HG03175 (cell line): ENCODE results near the gene MKNK1.

Experiments
- ATAC-seq: cut with Tn5 transposase; IDR thresholded peaks from one replicate; pipeline ENCODE4 v1.9.1; 2021; ENCODE audit warnings: mild to moderate bottlenecking, moderate library complexity; ENCODE audit not compliant: unreplicated experiment

Gene MKNK1

DNA sequence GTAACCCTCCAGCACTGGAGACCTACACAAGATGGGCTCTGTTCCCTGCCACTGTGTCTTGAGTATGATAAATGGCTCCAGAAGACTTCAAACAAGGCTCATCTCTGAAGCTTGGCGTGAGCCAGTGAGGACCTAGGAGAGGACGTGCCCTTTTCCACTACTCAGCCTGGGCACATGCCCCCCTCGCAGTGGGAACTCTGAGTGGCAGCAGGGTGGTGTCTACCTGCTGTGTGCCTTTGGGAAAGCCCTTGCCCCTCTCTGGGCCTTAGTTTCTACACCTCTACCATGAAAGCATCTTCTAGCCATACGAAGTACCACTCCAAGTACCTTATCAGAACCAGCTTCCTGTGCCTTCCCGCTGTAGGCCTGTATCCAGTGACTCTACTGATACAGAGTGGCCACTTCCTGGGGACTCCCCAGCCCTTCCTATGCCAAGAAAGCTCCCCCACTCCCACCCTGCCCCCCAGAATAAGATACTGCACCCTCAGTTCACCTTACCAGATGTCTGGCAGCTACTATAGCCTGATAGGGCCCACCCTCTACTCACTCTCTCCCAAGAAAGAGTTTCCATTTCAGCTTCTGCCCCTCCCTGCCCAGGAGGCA is 15.7 kb upstream of the MKNK1 start:
- ATAC-seq = no peak

DNA sequence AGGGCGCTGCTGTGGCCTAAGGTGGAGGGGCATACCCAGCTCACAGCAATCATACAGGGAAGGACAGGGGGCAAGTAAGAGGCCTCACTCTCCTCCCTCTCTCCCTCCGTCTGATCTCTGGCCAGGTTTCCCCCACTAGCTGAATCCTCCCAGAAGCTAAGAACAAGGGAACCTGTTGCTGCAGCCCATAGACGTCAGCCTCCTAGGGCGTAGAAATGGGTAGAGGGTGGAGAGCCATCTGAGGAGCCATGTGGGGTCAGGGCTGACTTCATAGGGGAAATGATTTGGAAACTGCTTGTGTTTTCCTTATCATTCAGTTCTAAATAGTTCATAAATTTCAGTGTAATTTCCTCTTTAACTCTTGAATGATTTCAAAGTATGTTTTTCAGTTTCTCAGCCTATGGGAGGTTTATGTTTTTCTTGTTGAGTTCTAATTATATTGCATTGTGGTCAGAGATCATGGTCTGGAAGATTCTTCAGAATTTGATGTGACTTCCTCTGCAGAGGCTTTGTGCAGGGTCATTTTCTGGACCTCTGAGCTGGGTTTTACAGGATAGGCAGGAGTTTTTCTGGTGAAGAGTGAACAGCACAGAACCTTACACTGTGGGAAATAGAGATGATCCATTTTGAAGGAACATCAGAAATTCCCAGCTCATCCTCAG is 14.8 kb upstream of the MKNK1 start:
- no peak for ATAC-seq

DNA sequence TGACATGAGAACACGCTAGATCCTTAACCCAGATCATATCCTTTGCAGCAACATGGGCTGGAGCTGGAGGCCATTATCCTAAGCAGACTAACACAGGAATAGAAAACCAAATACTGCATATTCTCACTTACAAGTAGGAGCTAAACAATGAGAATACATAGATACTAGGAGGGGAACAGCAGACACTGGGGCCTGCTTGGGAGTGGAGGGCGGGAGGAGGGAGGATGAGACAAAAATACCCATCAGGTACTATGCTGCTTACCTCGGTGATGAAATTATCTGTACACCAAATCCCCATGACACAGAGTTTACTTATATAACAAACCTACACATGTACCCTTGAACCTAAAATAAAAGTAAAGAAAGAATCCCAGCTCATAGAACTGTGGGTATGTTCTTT is 13.8 kb upstream of the MKNK1 start:
- no peak for ATAC-seq

DNA sequence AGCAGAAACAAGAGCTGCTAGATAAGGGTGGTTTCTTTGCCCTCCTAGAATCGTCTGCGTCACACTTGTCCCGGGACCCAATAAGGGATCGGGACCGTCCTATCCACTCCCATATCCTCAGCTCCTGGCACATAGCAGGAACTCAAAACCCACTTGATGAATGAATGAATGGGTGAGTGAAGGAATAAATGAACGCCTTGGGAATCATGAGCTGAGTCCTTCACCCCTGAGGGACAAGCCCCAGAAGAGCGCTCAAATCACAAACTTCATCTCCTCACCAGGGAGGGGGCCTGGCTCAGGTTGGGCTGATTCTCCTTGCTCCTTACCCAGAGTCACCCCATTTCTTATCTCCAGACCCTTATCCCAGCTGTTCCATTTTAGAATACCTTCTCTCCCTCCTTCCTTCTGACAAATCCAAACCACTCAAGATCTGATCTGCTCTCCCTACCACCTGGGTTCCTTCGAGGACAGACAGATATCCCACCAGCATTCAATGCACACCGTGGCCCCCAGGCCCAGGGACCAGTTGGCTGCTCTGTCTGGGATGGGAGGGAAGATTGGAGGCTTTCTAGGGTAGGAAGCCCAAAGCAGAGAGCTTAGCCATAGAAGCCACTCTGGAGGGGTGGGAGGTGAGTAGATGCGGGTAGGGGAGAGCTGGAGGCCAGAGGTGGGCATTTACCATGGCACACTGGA is 13.2 kb upstream of the MKNK1 start:
- no peak for ATAC-seq

DNA sequence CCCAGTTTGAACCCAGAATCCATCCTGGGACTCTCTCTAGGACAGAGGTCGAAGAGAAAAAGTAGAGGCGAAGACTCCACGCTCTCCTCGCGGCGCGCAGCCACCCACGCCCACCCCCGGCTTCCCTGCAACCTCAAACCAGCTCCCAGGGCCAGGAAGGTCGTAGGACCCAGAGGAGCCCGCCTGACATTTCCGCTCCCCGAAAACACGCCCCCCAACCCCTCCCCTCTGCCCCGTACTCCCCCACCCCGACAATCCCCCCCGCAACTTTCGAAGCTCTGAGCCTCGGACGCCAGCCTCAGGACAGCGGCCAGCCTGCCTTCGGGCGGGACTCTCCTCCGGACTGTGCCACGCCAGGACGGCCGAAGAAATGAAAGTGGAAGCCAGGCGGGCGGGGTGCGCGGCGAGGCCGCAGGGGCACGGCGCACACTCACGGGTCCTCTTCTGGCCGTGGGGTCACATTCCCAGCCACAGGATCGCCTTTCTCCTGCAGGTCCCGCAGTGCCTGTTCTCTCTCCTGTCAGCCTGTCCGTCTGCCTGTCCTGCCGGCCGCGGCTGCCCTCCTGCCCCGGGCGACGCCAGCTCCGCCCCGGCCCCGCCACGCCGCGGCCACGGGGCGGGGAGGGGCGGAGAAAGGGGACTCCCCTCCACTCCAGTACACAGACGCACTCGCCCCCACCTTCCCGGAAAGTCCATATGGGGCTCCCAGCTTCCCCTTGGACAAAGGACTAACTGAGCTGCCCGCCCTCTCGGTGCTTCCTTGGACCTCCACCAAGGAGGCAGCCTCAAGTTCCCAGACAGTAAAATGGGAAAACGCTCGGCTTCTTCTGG is 12.4 kb upstream of the MKNK1 start, which contains the start of gene MOB3C:
TSS of gene MOB3C (minus strand) at position 535 of the 831 bp plus-strand sequence. CDS start 3,490 bp downstream, outside the sequence.
- ATAC-seq = peak; percentile 64

- no peak for ATAC-seq
These were observed 11.7 kb upstream of the MKNK1 start for GRCh38 chr1:46615735-46616134.

- ATAC-seq = no peak
These were observed 11.0 kb upstream of the MKNK1 start for GRCh38 chr1:46615088-46615487.

GRCh38 chr1:46614604-46614984 is 10.5 kb upstream of the MKNK1 start:
- no peak for ATAC-seq

- ATAC-seq = no peak
These were observed 9.9 kb upstream of the MKNK1 start for GRCh38 chr1:46613661-46614603.

DNA sequence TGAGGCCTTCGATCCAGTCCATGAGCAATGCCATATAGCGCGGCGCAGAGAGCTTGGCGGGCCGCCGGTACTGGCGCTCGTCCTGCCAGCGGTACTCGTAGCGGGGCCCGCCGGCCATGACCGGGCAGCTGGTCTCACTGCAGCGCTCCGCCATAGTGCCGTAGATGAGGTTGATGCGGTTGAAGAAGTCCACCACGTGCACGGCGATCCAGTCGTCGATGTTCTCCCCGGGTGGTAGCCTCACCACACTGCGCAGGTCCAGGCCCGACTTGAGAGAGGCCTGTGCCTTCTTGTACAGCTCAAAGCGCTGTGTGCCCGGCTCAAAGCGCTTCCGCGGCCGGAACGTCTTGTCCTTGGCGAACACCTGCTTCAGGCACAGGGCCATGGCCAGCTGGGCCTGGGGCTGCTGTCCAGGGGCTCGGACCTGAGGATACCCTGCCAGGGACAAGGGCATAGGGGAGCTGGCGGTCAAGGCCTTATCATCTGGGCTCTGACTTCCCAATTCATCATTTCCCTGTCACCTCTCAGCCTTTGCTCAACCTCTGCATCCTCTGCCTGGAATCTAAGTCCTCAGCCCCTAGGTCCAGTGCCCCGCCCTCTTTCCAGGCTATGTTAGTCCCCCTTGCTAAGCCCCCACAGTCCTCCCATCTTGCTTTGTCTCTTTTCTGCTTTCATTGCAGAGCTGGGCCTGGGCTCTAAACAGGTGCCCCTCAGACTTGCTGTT is 9.0 kb upstream of the MKNK1 start:
- ATAC-seq = no peak

- no peak for ATAC-seq
These were observed 7.7 kb upstream of the MKNK1 start for GRCh38 chr1:46611691-46612221.

GRCh38 chr1:46607345-46608130 is 3.5 kb upstream of the MKNK1 start:
- no peak for ATAC-seq

DNA sequence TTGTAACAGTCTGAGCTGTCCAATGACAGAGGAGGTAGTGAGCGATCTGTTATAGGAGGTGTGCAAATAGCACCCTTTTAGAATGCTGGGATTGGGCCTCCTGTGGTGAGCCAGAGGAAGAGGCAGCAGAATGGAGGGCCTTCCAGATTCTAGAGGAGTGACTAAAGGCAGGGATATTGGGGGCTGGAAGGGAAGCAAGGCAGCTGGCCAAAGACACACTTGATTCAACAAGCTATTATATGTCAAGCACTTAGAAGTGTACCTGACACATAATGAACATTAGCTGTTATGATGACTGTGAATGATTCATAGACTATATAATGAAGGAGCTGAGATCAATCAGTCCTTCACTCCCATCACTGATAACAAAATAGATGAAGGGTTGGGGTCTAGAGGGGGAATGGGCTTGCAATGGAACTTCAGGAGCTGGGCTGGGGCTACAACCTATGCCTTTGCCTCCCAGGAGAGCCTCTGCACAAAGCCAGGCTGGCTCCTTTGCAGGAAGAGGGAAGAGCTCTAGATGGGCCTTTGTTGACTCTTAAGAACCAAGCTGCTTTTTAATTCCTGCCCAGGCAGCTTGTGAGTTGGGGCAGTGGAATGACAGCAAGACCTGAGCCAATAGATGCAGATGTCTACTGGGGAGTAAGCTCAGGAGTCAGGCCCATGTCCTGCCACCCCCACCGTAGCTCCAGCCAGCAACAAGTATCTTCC is 2.3 kb upstream of the MKNK1 start:
- ATAC-seq = no peak

- no peak for ATAC-seq
These were observed 1.2 kb upstream of the MKNK1 start for GRCh38 chr1:46605232-46605631.

DNA sequence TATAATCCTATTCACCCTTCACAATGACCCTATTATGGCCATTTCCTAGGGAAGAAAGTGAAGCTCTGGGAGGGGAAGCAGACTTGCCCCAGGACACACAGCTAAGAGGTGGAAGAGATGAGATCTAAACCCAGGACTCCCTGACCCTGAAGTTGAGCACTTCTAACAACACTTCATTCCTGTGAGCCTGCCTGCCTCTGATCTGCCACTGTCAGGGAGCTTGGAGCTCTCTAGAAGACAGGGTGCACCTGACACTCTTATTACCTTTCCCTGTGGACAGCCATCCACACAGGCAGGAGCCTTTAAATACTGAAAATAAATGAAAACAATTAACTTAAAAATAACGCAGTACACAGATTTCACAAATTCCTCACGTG is 599 bp downstream of the MKNK1 start:
- no peak for ATAC-seq

- ATAC-seq = no peak
These were observed 2.6 kb downstream of the MKNK1 start for GRCh38 chr1:46601257-46602007.
